ENCODE data around the gene KHNYN. TPM values are rescaled to one million over a fixed set of nuclear protein-coding genes. Genes with fewer than 3 reads are reported as not detected.
A peak's percentile ranks its signal among the peaks of the same experiment; 100 is the strongest.
"Not testable (repeated sequence)": the region's sequence is repeated elsewhere in the genome, so short reads cannot be mapped to it uniquely, and the experiment has no call there.

KHNYN gene
- polyA plus RNA-seq, 1 donor from 2014 or later = 26.5 TPM

DNA sequence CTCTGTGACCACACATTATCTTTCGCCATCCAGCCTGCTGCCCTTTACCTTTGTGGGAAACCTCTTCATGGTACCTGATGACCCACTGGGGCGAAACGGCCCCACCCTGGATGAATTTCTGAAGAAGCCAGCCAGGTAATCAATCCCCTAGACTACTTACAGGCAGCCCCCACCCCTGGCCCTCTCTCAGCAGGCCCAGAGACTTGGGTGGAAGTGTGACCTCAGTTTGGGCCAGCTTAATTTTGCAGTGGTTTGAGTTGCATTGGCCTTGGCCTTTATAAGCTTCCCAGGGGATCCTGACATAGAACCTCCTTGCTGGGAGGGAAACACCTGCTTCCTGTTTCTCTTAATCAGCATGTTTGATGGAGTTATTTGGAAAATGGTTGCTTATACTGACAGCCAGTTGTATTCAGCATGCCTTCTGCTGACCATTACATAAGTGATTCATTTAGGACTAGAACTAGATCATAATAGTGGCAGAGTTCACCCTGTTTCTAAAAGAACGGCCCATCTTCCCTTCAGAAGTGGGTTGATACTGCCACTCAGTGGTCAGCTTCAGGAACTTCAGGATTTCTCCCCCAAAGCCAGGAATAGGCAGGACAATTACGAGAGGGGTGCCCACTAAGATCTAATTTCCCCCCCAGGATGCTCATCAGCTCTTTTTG lies 6.7 kb downstream of the KHNYN start:
- Mint-ChIP-seq H3K4me1 (peaks cover 13 to 36% (median 22%) of the 10 kb centered on the region in 3 donors), H3K36me3 (peaks cover 3% of the 10 kb centered on the region), H3K27ac (peak overlapping the region; percentile 45 to 74 (median 73)), H3K9me3 (no peaks in the 10 kb centered on the region), H3K4me3 (peak overlapping the region in 3 of 4 donors; percentile 73 to 80 (median 78)), H3K27me3 (no peaks in the 10 kb centered on the region)

DNA sequence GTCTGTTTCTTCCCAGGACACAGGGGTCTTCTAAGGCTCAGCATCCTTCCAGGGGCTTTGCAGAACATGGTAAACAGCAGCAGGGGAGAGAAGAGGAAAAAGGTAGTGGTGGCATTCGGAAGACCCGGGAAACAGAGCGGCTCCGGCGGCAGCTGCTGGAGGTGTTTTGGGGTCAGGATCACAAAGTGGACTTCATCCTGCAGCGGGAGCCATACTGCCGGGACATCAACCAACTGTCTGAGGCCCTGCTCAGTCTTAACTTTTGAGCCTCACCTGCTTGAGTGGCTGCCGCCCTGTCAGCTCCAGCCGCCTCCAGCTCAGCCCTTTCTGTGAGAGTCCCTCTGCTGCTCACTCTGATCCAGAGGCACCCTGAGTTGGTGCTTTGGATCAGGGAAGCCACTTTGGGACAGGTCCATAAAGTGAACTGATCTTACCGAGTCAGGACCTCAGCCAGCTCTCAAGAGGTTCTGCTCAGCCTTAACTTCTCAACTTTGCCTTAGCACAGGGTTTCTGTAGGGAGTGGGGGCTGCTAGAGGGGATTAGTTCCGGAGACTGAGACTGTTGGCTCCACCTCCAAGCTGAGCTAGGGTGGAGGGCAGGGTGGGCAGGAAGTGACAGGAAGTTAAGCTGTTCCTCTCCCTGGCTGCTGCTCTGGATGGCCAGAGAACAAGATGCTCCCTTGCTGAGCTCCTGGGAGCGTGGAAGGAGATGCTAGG lies 7.4 kb downstream of the KHNYN start:
- H3K4me1 Mint-ChIP-seq = peaks cover 13 to 35% (median 22%) of the 10 kb centered on the region in 3 donors
- no peaks in the 10 kb centered on the region for H3K27me3 Mint-ChIP-seq
- peak overlapping the region; percentile 8 to 74 (median 45) for H3K27ac Mint-ChIP-seq
- H3K4me3 Mint-ChIP-seq = peak overlapping the region in 3 of 4 donors; percentile 73 to 80 (median 78)
- H3K36me3 Mint-ChIP-seq = peaks cover 3% of the 10 kb centered on the region
- no peaks in the 10 kb centered on the region for H3K9me3 Mint-ChIP-seq

DNA sequence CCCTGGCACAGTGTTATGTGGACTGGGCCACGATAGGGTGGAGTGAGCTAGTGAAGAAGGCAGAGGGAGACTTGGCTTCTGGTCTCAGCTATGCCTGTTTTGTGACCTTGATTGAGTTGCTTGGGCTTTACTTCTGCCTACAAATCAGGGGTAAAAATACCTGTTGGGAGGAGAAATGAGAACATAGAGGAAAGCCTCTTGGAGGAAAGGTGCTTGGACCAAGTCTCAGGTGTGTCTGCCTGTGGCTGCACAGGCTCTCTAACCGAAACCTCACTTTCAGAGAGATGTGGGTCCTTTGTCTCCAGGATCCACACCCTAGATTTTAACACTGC lies 7.9 kb downstream of the KHNYN start:
- H3K36me3 Mint-ChIP-seq = peaks cover 5% of the 10 kb centered on the region
- no peaks in the 10 kb centered on the region for H3K27me3 Mint-ChIP-seq
- peak overlapping the region in 1 of 4 donors; percentile 11 for H3K4me3 Mint-ChIP-seq
- no peaks in the 10 kb centered on the region for H3K9me3 Mint-ChIP-seq
- peaks cover 16 to 39% (median 28%) of the 10 kb centered on the region in 3 donors for H3K4me1 Mint-ChIP-seq
- peak overlapping the region in 1 of 3 donors; percentile 29 for H3K27ac Mint-ChIP-seq

DNA sequence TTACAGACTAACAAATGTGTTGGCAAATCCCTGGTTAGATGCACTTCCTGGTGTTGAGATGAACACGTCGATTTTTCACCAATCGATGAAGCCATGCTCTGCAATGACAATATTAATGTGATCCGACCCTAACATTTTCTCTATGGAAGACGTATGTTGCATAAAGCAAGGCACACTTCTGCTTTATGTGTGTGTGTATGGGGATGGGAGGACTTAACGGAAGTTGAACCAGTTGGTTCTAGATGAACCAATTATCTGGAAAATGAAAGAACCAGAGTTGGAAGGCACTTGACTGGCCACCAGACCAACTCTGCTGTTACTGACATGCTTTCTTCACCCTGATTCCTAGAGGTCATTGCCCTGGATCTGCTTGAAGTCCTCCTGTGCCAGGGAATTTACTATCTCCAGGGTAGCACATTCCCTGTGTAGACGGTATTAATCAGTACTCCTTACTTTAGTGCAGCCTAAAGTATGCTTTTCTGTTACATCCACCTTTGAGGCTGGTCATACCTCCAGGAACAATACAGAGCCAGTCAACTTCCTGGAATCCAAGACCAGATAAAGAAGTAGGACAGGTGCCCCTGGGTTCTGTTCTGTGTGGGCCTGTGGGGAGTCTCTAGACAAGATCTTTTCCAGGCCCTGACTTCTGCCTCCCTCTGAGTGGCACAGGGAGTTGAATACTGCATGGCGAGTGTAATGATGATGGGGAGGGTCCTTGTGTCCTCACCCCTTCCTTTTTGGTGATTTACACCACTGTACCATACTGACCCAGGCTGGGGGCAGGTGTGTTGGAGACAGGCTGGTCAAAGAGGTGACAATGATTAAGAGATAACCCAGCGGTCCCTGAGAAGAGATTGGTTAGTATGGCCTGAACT lies 8.7 kb downstream of the KHNYN start:
- Mint-ChIP-seq H3K36me3 (peaks cover 5% of the 10 kb centered on the region), H3K4me1 (peaks cover 21 to 46% (median 34%) of the 10 kb centered on the region in 3 donors)

DNA sequence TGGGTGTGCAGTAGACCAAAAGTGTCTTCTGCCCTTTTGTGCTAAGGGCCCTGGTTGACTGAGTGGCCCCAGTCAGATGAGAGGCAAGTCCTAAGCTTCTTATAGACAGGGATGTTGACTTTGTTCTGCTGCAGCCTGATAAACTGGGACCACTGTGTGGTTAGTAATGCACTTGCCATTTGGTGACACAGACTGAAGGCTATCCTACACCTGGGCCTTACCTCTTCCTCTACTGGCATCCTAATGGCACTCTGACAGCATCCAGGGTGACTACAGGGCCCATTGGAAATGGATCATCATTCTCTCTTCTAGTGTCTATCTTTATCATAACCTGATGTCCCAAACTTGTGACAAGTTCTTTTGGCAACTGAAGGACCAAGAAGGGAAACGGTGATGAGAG lies 9.5 kb downstream of the KHNYN start:
- H3K36me3 Mint-ChIP-seq = peaks cover 5% of the 10 kb centered on the region
- H3K27ac Mint-ChIP-seq = peak overlapping the region in 2 of 3 donors; percentile 31 to 33
- no peaks in the 10 kb centered on the region for H3K27me3 Mint-ChIP-seq
- H3K9me3 Mint-ChIP-seq = no peaks in the 10 kb centered on the region
- peak overlapping the region in 2 of 4 donors; percentile 32 to 76 for H3K4me3 Mint-ChIP-seq
- peaks cover 23 to 48% (median 36%) of the 10 kb centered on the region in 3 donors for H3K4me1 Mint-ChIP-seq

More for the DNA sequence above, 8.7 kb downstream of the KHNYN start:
- Mint-ChIP-seq H3K27ac (peak overlapping the region in 2 of 3 donors; percentile 29 to 89), H3K9me3 (no peaks in the 10 kb centered on the region), H3K27me3 (no peaks in the 10 kb centered on the region), H3K4me3 (peak overlapping the region in 1 of 4 donors; percentile 76)

DNA sequence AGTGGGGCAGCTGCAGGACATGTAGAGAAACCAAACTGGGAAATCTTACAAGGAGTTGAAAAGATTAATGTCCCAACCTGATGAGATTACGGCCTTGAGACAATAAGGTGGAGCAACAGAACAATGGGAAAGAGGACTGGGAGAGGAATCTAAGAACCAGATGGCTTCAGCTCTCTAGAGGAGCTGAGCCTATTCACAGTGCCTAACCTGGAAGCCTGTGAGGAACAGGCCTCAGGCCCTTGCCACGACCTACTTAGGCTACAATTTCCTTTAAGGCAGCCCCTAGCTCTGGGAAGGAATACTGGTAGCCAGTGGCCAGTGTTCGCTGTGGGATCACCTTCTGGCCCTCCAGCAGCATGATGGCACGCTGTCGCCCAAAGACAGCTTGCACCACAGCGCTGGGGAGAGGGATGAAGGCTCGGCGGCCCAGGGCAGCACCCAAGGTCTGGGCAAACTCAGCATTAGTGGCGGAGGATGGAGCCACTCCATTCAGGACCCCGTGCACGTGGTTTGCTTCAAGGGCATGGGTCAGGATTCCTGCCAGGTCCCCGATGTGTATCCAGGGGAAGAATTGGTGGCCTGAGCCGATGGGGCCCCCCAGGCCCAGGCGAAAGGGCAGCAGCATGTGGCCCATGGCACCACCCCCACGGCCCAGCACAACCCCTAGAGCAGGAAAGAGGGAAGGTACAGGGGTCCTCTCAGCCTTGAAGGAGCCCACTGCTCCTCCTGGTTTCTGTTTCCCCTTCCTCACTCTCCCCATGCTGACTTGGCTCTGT lies 10.3 kb downstream of the KHNYN start:
- Mint-ChIP-seq H3K4me3 (peak overlapping the region in 3 of 4 donors; percentile 32 to 76 (median 60)), H3K36me3 (peaks cover 5% of the 10 kb centered on the region)

DNA sequence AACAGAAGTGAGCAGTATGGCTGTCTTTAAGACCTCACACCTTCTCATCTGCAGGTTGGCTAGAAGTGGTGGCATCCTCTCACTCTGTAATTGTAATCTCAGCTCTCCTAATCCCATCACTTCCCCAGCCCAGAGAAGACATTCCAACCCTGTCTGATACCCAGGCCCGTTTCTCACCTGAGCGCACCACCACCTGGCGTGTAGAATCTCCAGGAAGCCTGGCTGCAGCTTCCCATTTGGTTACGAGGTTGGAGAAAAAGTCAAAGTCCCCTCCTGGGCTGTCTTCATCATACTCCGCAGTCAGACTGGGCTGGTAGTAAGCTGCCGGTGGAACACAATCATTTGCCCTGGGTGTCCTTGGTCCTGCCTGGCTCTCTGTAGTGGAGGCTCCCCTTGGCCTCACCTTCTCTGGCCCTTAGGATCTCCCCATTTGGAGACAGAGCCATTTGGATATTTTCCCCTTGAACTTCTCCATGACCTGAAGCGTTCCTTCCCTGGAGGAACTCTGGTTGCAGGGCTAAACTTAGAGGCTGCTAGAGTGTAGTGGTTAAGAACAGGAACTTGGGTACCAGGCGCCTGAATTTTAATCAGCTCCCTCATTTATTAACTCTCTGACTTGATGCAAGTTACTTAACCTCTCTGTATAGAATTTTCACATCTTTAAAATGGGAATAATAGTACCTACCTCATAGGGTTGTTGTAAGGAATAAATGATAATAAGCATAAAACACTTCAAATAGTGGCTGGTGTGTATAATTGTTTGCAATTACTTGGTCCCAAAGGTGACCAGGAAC lies 11.0 kb downstream of the KHNYN start:
- H3K36me3 Mint-ChIP-seq = peaks cover 5% of the 10 kb centered on the region
- peak overlapping the region; percentile 23 to 93 (median 71) for H3K27ac Mint-ChIP-seq
- H3K4me3 Mint-ChIP-seq = peak overlapping the region; percentile 28 to 98 (median 70)
- H3K27me3 Mint-ChIP-seq = no peaks in the 10 kb centered on the region
- peaks cover 0 to 1% (median 0%) of the 10 kb centered on the region in 3 donors for H3K9me3 Mint-ChIP-seq
- peaks cover 17 to 42% (median 34%) of the 10 kb centered on the region in 3 donors for H3K4me1 Mint-ChIP-seq

More for the DNA sequence above, 10.3 kb downstream of the KHNYN start:
- H3K27ac Mint-ChIP-seq = peak overlapping the region; percentile 31 to 71 (median 33)
- no peaks in the 10 kb centered on the region for H3K9me3 Mint-ChIP-seq
- peaks cover 19 to 48% (median 34%) of the 10 kb centered on the region in 3 donors for H3K4me1 Mint-ChIP-seq
- H3K27me3 Mint-ChIP-seq = no peaks in the 10 kb centered on the region

DNA sequence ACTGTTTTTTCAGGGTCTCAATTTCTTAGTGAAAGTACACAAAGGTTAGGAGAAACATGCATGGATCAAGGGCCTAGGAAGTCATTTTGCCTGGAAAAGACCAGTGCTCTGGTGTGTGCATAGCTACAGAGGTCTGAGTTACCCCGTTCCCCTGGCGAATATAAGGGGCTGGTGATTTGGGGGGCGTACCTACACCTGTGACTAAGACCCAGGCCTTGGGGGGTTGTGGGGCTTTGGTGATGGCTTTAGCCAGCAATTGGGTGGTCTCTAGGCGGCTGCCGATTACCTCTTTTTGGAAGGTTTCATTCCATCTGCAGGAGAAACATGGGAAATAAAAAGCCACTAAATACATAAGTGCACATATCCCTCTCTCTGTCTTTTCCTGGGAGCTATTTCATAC lies 11.7 kb downstream of the KHNYN start:
- Mint-ChIP-seq H3K36me3 (peaks cover 5% of the 10 kb centered on the region), H3K4me1 (peaks cover 15 to 36% (median 32%) of the 10 kb centered on the region in 3 donors), H3K9me3 (peaks cover 0 to 1% (median 0%) of the 10 kb centered on the region in 3 donors)

DNA sequence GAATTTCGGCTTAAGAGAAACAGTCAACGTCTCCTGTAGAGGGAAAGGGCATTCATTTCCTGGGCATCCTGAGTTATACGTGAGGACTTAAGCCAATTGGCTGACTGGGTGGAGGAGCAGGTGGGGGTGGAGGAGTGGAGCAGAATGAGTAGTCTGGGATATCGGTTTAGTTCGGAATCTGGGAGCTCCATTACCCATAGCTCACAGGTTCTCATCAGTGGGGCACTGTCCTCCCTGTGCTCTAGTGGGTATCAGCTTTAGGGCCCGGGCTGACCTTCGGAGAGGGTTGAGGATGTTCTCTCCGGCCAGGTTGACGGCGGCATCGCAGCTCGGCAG lies 12.1 kb downstream of the KHNYN start:
- peaks cover 5% of the 10 kb centered on the region for H3K36me3 Mint-ChIP-seq

More for the DNA sequence above, 11.7 kb downstream of the KHNYN start:
- H3K4me3 Mint-ChIP-seq = peak overlapping the region; percentile 95 to 98 (median 98)
- no peaks in the 10 kb centered on the region for H3K27me3 Mint-ChIP-seq
- H3K27ac Mint-ChIP-seq = peak overlapping the region; percentile 23 to 99 (median 93)

DNA sequence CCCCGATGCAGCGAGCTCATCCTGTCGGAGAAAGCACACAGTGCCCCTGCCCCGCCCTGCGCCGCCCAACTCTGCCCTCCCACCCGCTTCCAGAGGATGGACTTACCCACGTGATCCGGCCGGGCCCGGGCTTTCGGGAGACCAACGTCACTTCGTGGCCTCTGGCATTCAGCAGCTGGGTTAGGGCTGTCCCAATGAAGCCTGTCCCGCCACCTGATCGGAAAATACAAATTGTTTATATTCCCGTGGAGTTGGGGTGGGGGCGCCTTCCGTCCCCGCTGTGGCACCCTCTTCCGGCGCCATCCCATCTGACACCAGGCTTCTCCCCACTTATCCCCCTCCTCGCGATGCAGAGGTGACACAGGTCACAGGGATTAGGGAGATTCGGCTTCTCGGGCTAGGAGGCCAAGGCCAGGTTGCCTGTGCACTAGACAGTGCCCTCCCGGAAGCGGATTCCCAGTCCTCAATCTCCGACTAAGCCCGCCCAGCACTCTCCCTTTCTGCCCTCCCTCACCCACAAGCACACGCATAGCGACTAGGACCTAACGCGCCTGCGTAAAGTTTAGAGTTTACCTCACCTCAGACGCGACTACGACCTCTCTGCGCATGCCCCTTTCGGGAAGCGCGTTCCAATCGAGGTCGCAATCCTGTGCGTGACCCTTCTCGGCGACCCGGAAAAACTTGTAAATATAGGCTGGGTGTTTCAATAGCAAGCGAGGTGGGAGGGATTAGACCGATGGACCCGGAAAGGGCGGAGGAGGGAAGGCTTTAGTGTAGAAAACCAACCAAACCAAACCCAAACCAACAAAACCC lies 12.7 kb downstream of the KHNYN start, which contains the start of gene SDR39U1:
Gene SDR39U1, minus strand, starts transcription at position 537 of the 813 bp plus-strand sequence. Its CDS starts 7 bp downstream, at position 530.
- Mint-ChIP-seq H3K4me3 (peak within 1 kb of the TSS; percentile 95 to 98 (median 98)), H3K4me1 (peaks cover 10 to 28% (median 28%) of the 10 kb centered on the region in 3 donors), H3K9me3 (peaks cover 0 to 1% (median 0%) of the 10 kb centered on the region in 3 donors), H3K27me3 (no peaks in the 10 kb centered on the region), H3K36me3 (peaks cover 5% of the 10 kb centered on the region), H3K27ac (peak within 1 kb of the TSS; percentile 93 to 99 (median 95))

More for the DNA sequence above, 12.1 kb downstream of the KHNYN start:
- Mint-ChIP-seq H3K9me3 (peaks cover 0 to 1% (median 0%) of the 10 kb centered on the region in 3 donors), H3K27me3 (no peaks in the 10 kb centered on the region), H3K4me3 (peak overlapping the region; percentile 95 to 98 (median 98)), H3K27ac (peak overlapping the region; percentile 93 to 99 (median 95)), H3K4me1 (peaks cover 12 to 33% (median 29%) of the 10 kb centered on the region in 3 donors)

DNA sequence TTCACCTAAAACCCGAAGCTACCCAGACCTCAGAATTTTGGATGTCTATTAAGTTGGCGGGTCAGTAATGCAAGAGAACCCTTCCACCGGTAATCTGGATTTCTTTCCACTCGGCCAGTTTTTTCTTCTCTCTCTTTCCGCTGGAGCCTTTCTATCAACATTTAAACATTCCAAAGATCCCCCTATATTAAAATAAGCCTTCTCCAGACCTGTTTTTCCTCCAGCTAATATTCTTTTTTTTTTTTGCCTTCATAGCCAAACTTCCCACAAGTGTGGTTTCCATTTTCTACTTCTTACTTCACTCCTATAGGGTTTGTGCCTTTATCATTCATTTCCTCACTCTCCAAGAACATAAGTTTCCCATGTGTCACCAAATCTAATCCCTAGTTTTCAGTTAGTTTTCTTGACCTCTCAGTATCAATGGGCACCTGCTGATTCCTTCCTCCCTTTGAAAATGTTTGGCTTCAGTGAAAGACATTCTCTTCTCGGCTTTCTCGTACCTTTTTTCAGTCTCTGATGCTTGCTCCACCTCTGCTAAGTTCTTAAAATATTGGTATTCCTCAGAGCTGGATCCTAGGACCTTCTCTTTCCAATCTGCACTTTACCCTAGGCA lies 13.4 kb downstream of the KHNYN start:
- Mint-ChIP-seq H3K36me3 (peaks cover 5% of the 10 kb centered on the region), H3K4me1 (peaks cover 10 to 28% (median 23%) of the 10 kb centered on the region in 3 donors), H3K4me3 (peak overlapping the region; percentile 95 to 98 (median 98)), H3K27ac (peak overlapping the region; percentile 93 to 99 (median 95)), H3K9me3 (peaks cover 0 to 1% (median 0%) of the 10 kb centered on the region in 3 donors), H3K27me3 (no peaks in the 10 kb centered on the region)

DNA sequence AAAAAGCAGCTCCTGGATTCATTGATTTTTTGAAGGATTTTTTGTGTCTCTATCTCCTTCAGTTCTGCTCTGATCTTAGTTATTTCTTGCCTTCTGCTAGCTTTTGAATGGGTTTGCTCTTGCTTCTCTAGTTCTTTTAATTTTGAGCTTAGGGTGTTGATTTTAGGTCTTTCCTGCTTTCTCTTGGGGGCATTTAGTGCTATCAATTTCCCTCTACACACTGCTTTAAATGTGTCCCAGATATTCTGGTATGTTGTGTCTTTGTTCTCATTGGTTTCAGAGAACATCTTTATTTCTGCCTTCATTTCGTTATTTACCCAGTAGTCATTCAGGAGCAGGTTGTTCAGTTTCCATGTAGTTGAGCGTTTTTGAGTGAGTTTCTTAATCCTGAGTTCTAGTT lies 21.1 kb downstream of the KHNYN start:
- H3K27ac Mint-ChIP-seq = peak overlapping the region in 1 of 3 donors; percentile 0
- H3K27me3 Mint-ChIP-seq, H3K9me3 Mint-ChIP-seq, H3K4me3 Mint-ChIP-seq, H3K4me1 Mint-ChIP-seq, H3K36me3 Mint-ChIP-seq: not testable (repeated sequence)
